SU-DHL-6 (cell line): Measurements from ENCODE around the gene IGSF21.

Source experiments
- H2AFZ ChIP-seq: fragments of 200-600 bp; sonication (generic); 2 replicates; pipeline ENCODE4 v1.6.1; 2014; ENCODE audit warnings: low read depth, mild to moderate bottlenecking, moderate library complexity, mixed read lengths, antibody characterized with exemption, low read length; ENCODE audit not compliant: severe bottlenecking
- H3F3A ChIP-seq: fragments of 200-600 bp; shearing (Covaris generic); 2 replicates; pipeline ENCODE4 v1.6.0; 2016; ENCODE audit warnings: antibody characterized with exemption, mild to moderate bottlenecking; ENCODE audit not compliant: insufficient read depth
- H3K27ac ChIP-seq: fragments of 200-600 bp; sonication (generic); 2 replicates; pipeline ENCODE4 v1.5.1; 2016; ENCODE audit warnings: low read depth, mild to moderate bottlenecking, low read length, moderate library complexity, mixed read lengths
- H3K27me3 ChIP-seq: fragments of 200-600 bp; sonication (generic), shearing (Covaris generic); 2 replicates; pipeline ENCODE4 v1.6.0; 2014; ENCODE audit warnings: mild to moderate bottlenecking, low read length
- H3K36me3 ChIP-seq: fragments of 200-600 bp; sonication (generic); 2 replicates; pipeline ENCODE4 v1.6.1; 2014; ENCODE audit warnings: mild to moderate bottlenecking, low read length, mixed read lengths
- H3K4me2 ChIP-seq: fragments of 300-600, 200-600 bp; shearing (Covaris generic), sonication (generic); 2 replicates; pipeline ENCODE4 v1.6.0; 2014; ENCODE audit warnings: low read length, low read depth, mild to moderate bottlenecking; ENCODE audit not compliant: poor library complexity, severe bottlenecking
- H3K4me3 ChIP-seq: fragments of 200-600 bp; sonication (generic); 2 replicates; pipeline ENCODE4 v1.5.1; 2014; ENCODE audit warnings: antibody characterized with exemption, low read length, mild to moderate bottlenecking, mixed read lengths; ENCODE audit not compliant: insufficient read depth, poor library complexity, severe bottlenecking
- H3K79me2 ChIP-seq: fragments of 200-600 bp; sonication (generic); 2 replicates; pipeline ENCODE4 v1.6.1; 2014; ENCODE audit warnings: mild to moderate bottlenecking, low read length, moderate library complexity; ENCODE audit not compliant: insufficient read depth
- H3K9ac ChIP-seq: fragments of 200-600 bp; sonication (generic); 2 replicates; pipeline ENCODE4 v1.7.0; 2014; ENCODE audit warnings: mild to moderate bottlenecking, low read length
- H3K9me2 ChIP-seq: fragments of 200-600 bp; sonication (generic); replicated peaks from 2 replicates; pipeline ENCODE4 v1.6.1; 2014; ENCODE audit warnings: low read length; ENCODE audit not compliant: insufficient read depth
- H3K9me3 ChIP-seq: fragments of 200-600 bp; sonication (generic); 2 replicates; pipeline ENCODE4 v1.6.1; 2014; ENCODE audit warnings: low read length, mixed read lengths; ENCODE audit not compliant: insufficient read depth
- H4K20me1 ChIP-seq: fragments of 200-600 bp; sonication (generic); 2 replicates; pipeline ENCODE4 v1.6.1; 2014; ENCODE audit warnings: low read depth, mild to moderate bottlenecking, antibody characterized with exemption, low read length, moderate library complexity, mixed read lengths
- EZH2phosphoT487 ChIP-seq: fragments of 200-600 bp; sonication (generic), shearing (Covaris generic); conservative IDR thresholded peaks from 2 replicates; pipeline ENCODE4 v1.6.1; 2018; ENCODE audit warnings: mild to moderate bottlenecking, antibody characterized with exemption, low read length, moderate library complexity, mixed read lengths
- TF ChIP-seq, protein P1 (sequence below): fragments of 200-600 bp; sonication (generic); IDR thresholded peaks from one replicate; pipeline ENCODE4 v1.5.1; 2017; ENCODE audit warnings: antibody characterized with exemption, mild to moderate bottlenecking, low read length, moderate library complexity; ENCODE audit not compliant: insufficient read depth, poor library complexity, severe bottlenecking

Gene IGSF21

DNA sequence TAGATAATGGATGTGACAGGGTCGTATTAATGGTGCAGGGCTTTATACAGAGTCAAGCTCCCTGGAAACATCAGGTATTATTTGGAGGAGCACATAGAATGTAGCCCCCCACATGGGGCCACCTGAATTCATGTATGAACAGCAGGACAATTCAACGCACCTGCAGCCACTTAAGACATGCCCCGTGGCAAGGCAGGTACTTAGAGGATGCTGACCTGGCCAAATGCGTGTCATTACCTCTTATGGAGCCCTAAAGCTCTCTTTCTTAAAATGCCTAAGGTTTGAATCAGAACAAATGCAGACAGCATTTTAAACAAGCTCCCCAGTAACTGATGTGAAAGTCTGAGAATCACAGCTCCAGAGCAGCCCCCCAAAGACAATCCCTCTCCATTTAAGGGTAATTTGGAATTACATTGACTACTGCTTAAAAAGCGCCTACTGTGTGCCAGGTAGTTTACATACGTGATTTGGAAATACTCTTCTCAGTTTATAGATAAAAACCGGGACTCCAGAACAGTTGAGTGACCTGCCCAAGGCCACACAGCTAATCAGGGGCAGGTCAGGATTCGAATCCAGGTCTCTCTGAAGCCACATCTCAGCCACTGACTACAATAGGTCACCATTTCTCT lies 302.1 kb downstream of the IGSF21 start:
- H3K36me3 ChIP-seq = no peaks in the 10 kb centered on the region
- 0 out of 2 replicates have a peak, but pooled peaks cover 5% of the 10 kb centered on the region for H3K9me3 ChIP-seq
- H3K27me3 ChIP-seq = no peaks in the 10 kb centered on the region
- no peaks in the 10 kb centered on the region for H3K9me2 ChIP-seq
- TF ChIP-seq EZH2phosphoT487 = no peak
- TF ChIP-seq, protein P1, sequence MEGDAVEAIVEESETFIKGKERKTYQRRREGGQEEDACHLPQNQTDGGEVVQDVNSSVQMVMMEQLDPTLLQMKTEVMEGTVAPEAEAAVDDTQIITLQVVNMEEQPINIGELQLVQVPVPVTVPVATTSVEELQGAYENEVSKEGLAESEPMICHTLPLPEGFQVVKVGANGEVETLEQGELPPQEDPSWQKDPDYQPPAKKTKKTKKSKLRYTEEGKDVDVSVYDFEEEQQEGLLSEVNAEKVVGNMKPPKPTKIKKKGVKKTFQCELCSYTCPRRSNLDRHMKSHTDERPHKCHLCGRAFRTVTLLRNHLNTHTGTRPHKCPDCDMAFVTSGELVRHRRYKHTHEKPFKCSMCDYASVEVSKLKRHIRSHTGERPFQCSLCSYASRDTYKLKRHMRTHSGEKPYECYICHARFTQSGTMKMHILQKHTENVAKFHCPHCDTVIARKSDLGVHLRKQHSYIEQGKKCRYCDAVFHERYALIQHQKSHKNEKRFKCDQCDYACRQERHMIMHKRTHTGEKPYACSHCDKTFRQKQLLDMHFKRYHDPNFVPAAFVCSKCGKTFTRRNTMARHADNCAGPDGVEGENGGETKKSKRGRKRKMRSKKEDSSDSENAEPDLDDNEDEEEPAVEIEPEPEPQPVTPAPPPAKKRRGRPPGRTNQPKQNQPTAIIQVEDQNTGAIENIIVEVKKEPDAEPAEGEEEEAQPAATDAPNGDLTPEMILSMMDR = no peak
- H3K9ac ChIP-seq = no peak overlapping the region
- no peaks in the 10 kb centered on the region for H4K20me1 ChIP-seq
- no peak overlapping the region for H3K27ac ChIP-seq
- H3K79me2 ChIP-seq = no peaks in the 10 kb centered on the region
- no peaks in the 10 kb centered on the region for H3F3A ChIP-seq
- no peak overlapping the region for H3K4me3 ChIP-seq
- H2AFZ ChIP-seq = no peak overlapping the region
- no peak overlapping the region for H3K4me2 ChIP-seq

DNA sequence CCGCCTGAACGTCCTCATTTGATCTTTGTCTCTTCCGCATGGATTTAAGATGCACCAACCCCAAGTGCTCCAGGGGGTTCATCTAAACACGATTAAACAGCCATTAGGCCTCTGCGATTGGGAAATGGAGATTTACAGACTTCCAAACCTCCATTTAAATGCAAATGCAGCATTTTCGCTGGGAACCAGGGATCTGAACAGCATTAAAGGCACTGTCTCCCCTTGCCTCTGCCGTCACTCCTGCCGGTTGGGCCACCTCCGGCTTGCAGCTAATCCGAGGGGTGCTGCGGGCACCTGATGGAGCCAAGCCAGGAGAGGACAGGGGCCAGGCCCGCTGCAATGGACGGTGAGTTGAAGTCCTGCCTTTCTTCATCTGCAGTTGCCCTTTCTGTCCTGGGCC lies 302.8 kb downstream of the IGSF21 start:
- Histone ChIP-seq H3K79me2 (no peaks in the 10 kb centered on the region), H2AFZ (no peak overlapping the region), H3K36me3 (no peaks in the 10 kb centered on the region), H4K20me1 (no peaks in the 10 kb centered on the region), H3K9me2 (no peaks in the 10 kb centered on the region), H3K9ac (no peak overlapping the region), H3K4me2 (no peak overlapping the region), H3F3A (no peaks in the 10 kb centered on the region), H3K27me3 (no peaks in the 10 kb centered on the region), H3K27ac (no peak overlapping the region), H3K4me3 (no peak overlapping the region), H3K9me3 (0 out of 2 replicates have a peak, but pooled peaks cover 5% of the 10 kb centered on the region)
- no peak for TF ChIP-seq EZH2phosphoT487
- TF ChIP-seq, protein P1 = no peak

DNA sequence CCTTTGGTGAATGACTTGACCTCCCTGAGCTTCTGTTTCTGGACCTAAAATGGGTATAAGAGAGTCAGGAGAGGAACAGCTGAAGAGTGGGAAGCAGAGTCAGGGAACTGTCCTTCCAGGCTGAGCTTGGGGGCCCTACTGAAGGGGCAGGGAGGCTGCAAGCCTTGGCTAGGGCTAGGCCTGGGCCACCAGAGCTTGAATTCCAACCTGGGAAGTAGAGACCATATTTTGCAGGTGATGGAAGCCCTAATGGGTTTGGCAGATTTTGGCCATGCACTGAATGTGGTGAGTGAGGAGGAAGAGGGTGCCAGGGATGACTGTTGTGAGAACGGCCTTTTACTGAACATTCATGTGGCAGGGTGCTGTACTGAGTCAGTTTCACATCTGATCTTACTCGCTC lies 303.7 kb downstream of the IGSF21 start:
- Histone ChIP-seq H3K36me3 (no peaks in the 10 kb centered on the region), H3K27ac (no peak overlapping the region), H3K9me3 (0 out of 2 replicates have a peak, but pooled peaks cover 5% of the 10 kb centered on the region), H3K9me2 (no peaks in the 10 kb centered on the region), H3K9ac (no peak overlapping the region), H3F3A (no peaks in the 10 kb centered on the region), H3K4me2 (no peak overlapping the region), H3K79me2 (no peaks in the 10 kb centered on the region), H3K27me3 (no peaks in the 10 kb centered on the region), H2AFZ (no peak overlapping the region), H3K4me3 (no peak overlapping the region), H4K20me1 (no peaks in the 10 kb centered on the region)
- no peak for TF ChIP-seq EZH2phosphoT487
- TF ChIP-seq, protein P1 = no peak
